ENCODE data around the gene SLC35A4. TPM values are rescaled to one million over a fixed set of nuclear protein-coding genes. Genes with fewer than 3 reads are reported as not detected.

Gene SLC35A4
- total RNA-seq, 1 donor from 2014 or later = 73.1 TPM

DNA sequence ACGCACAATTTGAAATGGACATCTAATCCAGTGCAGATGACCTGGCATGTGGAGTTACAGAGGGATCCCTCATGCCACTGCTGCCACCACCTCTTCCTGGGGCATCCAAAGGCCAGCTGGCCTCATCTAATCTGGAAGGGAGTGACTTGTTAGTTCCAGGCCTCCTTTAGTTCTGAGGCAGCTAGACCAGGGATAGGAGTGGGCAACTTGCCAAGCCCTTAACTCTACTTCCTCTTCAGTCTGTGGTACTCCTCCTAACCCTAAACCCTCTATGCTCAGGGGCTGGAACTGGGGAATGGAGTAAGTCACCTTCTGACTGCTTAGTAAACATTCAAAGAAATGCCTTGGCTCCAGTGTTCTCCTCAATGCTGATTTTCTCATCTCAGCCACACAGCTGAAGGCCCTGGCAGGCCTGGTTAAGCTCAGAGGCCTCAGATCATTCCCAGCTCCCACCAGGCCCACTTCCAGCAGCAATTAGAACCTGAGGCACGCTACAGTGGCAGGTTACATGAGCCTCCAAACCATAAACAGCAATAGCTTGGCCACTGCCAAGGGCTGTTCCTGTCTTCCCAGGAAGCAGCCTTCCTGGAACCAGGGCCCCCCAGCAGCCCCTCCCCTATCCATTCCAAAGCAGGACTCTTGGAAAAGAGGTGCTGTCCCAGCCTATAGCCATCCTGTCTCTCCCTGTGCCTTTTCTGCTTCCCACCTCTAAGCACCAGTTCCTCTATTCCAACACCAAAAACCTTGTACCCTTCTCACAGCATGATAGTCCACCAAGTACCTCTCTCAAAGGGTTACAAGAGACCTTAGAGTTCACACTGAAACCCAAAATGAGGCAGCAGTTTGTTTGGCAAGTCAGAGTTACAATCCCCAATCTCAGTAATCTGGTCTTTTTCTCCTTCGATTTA, 15.1 kb upstream of the SLC35A4 start:
- Histone ChIP-seq H3K4me1 (peaks cover 65% of the 10 kb centered on the region), H3K36me3 (peaks cover 46% of the 10 kb centered on the region), H3K9me3 (replicated peaks) (no peaks in the 10 kb centered on the region), H3K4me3 (no peak overlapping the region), H3K27ac (replicated peaks) (peak overlapping the region; percentile 97), H3K27me3 (ENCODE audit: low read depth) (no peaks in the 10 kb centered on the region)
- intact Hi-C loops (cut with micrococcal nuclease) = loop anchor here (10.0 kb wide), 1 partner anchor 95 kb away; the partner anchor contains the start of genes IK and NDUFA2
- TF ChIP-seq CTCF (IDR thresholded peaks at IDR 0.05; ENCODE audit: borderline replicate concordance) = no peak
- DNase-seq = no peak

- peaks cover 74% of the 10 kb centered on the region for H3K4me1 ChIP-seq
- DNase-seq = no peak
- H3K9me3 ChIP-seq (replicated peaks) = no peaks in the 10 kb centered on the region
- H3K36me3 ChIP-seq = peaks cover 39% of the 10 kb centered on the region
- no peak for TF ChIP-seq CTCF (IDR thresholded peaks at IDR 0.05; ENCODE audit: borderline replicate concordance)
- H3K27me3 ChIP-seq (ENCODE audit: low read depth) = no peaks in the 10 kb centered on the region
- no peak overlapping the region for H3K4me3 ChIP-seq
- intact Hi-C loops (cut with micrococcal nuclease) = no loop called here
- H3K27ac ChIP-seq (replicated peaks) = peak overlapping the region; percentile 97
These were observed 14.2 kb upstream of the SLC35A4 start for GRCh38 chr5:140550147-140551079.

GRCh38 chr5:140551872-140552271, 12.8 kb upstream of the SLC35A4 start:
- Histone ChIP-seq H3K4me1 (peaks cover 80% of the 10 kb centered on the region), H3K27ac (replicated peaks) (no peak overlapping the region), H3K36me3 (peaks cover 39% of the 10 kb centered on the region), H3K4me3 (no peak overlapping the region), H3K27me3 (ENCODE audit: low read depth) (no peaks in the 10 kb centered on the region), H3K9me3 (replicated peaks) (no peaks in the 10 kb centered on the region)
- intact Hi-C loops (cut with micrococcal nuclease) = no loop called here
- no peak for TF ChIP-seq CTCF (IDR thresholded peaks at IDR 0.05; ENCODE audit: borderline replicate concordance)
- DNase-seq = no peak

DNA sequence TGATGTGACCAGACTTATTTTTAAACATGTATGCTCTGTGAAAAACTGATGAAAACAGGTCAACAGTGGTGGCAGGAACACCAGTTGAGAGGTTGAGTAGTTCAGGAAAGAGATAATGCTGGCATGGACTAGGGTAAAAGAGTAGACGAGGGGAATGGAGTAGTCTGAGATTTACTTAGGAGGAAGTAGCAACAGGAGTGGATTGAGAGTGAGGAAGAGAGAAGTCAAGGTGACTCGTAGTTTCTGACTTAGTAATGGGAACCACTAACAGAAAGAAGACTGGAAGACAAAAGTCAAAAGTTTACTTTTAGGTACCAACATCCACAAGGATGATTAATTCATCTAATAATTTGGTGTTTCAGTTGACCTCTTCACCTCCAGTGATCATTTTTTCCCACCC, 11.0 kb upstream of the SLC35A4 start:
- no peaks in the 10 kb centered on the region for H3K27me3 ChIP-seq (ENCODE audit: low read depth)
- intact Hi-C loops (cut with micrococcal nuclease) = no loop called here
- no peak for DNase-seq
- TF ChIP-seq CTCF (IDR thresholded peaks at IDR 0.05; ENCODE audit: borderline replicate concordance) = no peak
- peak overlapping the region; percentile 2 for H3K27ac ChIP-seq (replicated peaks)
- H3K9me3 ChIP-seq (replicated peaks) = no peaks in the 10 kb centered on the region
- H3K36me3 ChIP-seq = peaks cover 39% of the 10 kb centered on the region
- peaks cover 76% of the 10 kb centered on the region for H3K4me1 ChIP-seq
- H3K4me3 ChIP-seq = no peak overlapping the region

DNA sequence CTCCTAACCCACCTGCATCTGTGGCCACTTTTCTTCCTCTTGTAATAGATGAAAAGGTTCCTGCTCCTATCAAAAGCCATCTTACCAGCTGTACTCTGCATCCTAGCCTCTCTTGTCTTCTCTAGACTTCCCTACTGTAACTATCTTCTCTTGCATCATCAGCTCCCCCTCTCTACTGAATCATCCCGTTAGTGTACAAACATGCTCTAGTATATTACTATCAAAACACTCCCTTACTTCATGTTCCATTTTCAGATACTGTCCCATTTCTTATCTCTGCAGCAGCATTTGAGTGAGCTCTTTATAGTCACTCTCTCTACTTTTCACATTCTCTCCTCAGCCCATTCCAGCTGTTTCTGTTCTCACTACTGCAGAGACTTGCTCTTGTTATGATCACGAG, 10.2 kb upstream of the SLC35A4 start:
- Histone ChIP-seq H3K9me3 (replicated peaks) (no peaks in the 10 kb centered on the region), H3K4me3 (no peak overlapping the region), H3K27me3 (ENCODE audit: low read depth) (no peaks in the 10 kb centered on the region), H3K36me3 (peaks cover 39% of the 10 kb centered on the region), H3K4me1 (peaks cover 68% of the 10 kb centered on the region), H3K27ac (replicated peaks) (peak overlapping the region; percentile 2)
- no peak for TF ChIP-seq CTCF (IDR thresholded peaks at IDR 0.05; ENCODE audit: borderline replicate concordance)
- intact Hi-C loops (cut with micrococcal nuclease) = no loop called here
- no peak for DNase-seq

All from left ventricle myocardium inferior (tissue), 1 donor.